LNCAP (cell line): ENCODE results near the gene GDPGP1.

Experiments used
- CTCF ChIP-seq: fragments of 450-650 bp; IDR thresholded peaks from 2 replicates; pipeline ENCODE4 v1.5.1; 2017; ENCODE audit warnings: mild to moderate bottlenecking

Gene GDPGP1

GRCh38 chr15:90249203-90249863 lies 15.3 kb downstream of the GDPGP1 start, which contains the start of gene TTLL13:
TSS of gene TTLL13 (plus strand) at chr15:90249556. CDS start at chr15:90250631, 1,075 bp downstream.
- TF ChIP-seq CTCF = no peak

- TF ChIP-seq CTCF = no peak
Measured at GRCh38 chr15:90257776-90258175, 23.8 kb downstream of the GDPGP1 start.

- TF ChIP-seq CTCF = no peak
Measured at GRCh38 chr15:90259524-90259923, 25.5 kb downstream of the GDPGP1 start.

- no peak for TF ChIP-seq CTCF
Measured at GRCh38 chr15:90261811-90262210, 27.8 kb downstream of the GDPGP1 start.

GRCh38 chr15:90262426-90262825 lies 28.4 kb downstream of the GDPGP1 start:
- no peak for TF ChIP-seq CTCF

- no peak for TF ChIP-seq CTCF
Measured at GRCh38 chr15:90264671-90265070, 30.7 kb downstream of the GDPGP1 start.

GRCh38 chr15:90265271-90266060 lies 31.5 kb downstream of the GDPGP1 start, which contains the start of gene NGRN:
TSS of gene NGRN (plus strand) at chr15:90265672. CDS start at chr15:90265713, 41 bp downstream.
- TF ChIP-seq CTCF = no peak
